ENCODE measurements around the gene RALGAPA2. TPM values are rescaled to one million over a fixed set of nuclear protein-coding genes. Genes with fewer than 3 reads are reported as not detected.

RALGAPA2 gene
- total RNA-seq, 1 experiment from 2014 or later, result 18.2 TPM

GRCh38 chr20:20390393-20390792 lies 322.1 kb downstream of the RALGAPA2 start:
- DNase-seq (ENCODE audit: low spot score) (no peak), ATAC-seq (no peak)
- Mint-ChIP-seq H3K27ac (no peak overlapping the region), H3K36me3 (0 out of 2 replicates have a peak, but pooled peaks cover 8% of the 10 kb centered on the region), H3K27me3 (ENCODE audit: low read depth) (no peaks in the 10 kb centered on the region), H3K4me1 (peaks cover 3% of the 10 kb centered on the region; the same call in 1 of the 2 replicates), H3K4me3 (no peak overlapping the region), H3K9me3 (no peaks in the 10 kb centered on the region)
- ChIA-PET CTCF (no interaction called here), POLR2A (no interaction called here)
- TF ChIP-seq, protein P1, sequence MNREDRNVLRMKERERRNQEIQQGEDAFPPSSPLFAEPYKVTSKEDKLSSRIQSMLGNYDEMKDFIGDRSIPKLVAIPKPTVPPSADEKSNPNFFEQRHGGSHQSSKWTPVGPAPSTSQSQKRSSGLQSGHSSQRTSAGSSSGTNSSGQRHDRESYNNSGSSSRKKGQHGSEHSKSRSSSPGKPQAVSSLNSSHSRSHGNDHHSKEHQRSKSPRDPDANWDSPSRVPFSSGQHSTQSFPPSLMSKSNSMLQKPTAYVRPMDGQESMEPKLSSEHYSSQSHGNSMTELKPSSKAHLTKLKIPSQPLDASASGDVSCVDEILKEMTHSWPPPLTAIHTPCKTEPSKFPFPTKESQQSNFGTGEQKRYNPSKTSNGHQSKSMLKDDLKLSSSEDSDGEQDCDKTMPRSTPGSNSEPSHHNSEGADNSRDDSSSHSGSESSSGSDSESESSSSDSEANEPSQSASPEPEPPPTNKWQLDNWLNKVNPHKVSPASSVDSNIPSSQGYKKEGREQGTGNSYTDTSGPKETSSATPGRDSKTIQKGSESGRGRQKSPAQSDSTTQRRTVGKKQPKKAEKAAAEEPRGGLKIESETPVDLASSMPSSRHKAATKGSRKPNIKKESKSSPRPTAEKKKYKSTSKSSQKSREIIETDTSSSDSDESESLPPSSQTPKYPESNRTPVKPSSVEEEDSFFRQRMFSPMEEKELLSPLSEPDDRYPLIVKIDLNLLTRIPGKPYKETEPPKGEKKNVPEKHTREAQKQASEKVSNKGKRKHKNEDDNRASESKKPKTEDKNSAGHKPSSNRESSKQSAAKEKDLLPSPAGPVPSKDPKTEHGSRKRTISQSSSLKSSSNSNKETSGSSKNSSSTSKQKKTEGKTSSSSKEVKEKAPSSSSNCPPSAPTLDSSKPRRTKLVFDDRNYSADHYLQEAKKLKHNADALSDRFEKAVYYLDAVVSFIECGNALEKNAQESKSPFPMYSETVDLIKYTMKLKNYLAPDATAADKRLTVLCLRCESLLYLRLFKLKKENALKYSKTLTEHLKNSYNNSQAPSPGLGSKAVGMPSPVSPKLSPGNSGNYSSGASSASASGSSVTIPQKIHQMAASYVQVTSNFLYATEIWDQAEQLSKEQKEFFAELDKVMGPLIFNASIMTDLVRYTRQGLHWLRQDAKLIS (CRISPR knock-in tag; IDR thresholded peaks at IDR 0.05; ENCODE audit: borderline replicate concordance), result no peak
- TF ChIP-seq ZNF219 (CRISPR knock-in tag; IDR thresholded peaks at IDR 0.05; ENCODE audit: borderline replicate concordance), result no peak
- TF ChIP-seq, protein P2, sequence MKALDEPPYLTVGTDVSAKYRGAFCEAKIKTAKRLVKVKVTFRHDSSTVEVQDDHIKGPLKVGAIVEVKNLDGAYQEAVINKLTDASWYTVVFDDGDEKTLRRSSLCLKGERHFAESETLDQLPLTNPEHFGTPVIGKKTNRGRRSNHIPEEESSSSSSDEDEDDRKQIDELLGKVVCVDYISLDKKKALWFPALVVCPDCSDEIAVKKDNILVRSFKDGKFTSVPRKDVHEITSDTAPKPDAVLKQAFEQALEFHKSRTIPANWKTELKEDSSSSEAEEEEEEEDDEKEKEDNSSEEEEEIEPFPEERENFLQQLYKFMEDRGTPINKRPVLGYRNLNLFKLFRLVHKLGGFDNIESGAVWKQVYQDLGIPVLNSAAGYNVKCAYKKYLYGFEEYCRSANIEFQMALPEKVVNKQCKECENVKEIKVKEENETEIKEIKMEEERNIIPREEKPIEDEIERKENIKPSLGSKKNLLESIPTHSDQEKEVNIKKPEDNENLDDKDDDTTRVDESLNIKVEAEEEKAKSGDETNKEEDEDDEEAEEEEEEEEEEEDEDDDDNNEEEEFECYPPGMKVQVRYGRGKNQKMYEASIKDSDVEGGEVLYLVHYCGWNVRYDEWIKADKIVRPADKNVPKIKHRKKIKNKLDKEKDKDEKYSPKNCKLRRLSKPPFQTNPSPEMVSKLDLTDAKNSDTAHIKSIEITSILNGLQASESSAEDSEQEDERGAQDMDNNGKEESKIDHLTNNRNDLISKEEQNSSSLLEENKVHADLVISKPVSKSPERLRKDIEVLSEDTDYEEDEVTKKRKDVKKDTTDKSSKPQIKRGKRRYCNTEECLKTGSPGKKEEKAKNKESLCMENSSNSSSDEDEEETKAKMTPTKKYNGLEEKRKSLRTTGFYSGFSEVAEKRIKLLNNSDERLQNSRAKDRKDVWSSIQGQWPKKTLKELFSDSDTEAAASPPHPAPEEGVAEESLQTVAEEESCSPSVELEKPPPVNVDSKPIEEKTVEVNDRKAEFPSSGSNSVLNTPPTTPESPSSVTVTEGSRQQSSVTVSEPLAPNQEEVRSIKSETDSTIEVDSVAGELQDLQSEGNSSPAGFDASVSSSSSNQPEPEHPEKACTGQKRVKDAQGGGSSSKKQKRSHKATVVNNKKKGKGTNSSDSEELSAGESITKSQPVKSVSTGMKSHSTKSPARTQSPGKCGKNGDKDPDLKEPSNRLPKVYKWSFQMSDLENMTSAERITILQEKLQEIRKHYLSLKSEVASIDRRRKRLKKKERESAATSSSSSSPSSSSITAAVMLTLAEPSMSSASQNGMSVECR (CRISPR knock-in tag; IDR thresholded peaks at IDR 0.05; ENCODE audit: borderline replicate concordance), result no peak
- TF ChIP-seq MLX (CRISPR knock-in tag; IDR thresholded peaks at IDR 0.05), result no peak
- TF ChIP-seq, protein P3, sequence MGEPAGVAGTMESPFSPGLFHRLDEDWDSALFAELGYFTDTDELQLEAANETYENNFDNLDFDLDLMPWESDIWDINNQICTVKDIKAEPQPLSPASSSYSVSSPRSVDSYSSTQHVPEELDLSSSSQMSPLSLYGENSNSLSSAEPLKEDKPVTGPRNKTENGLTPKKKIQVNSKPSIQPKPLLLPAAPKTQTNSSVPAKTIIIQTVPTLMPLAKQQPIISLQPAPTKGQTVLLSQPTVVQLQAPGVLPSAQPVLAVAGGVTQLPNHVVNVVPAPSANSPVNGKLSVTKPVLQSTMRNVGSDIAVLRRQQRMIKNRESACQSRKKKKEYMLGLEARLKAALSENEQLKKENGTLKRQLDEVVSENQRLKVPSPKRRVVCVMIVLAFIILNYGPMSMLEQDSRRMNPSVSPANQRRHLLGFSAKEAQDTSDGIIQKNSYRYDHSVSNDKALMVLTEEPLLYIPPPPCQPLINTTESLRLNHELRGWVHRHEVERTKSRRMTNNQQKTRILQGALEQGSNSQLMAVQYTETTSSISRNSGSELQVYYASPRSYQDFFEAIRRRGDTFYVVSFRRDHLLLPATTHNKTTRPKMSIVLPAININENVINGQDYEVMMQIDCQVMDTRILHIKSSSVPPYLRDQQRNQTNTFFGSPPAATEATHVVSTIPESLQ (CRISPR knock-in tag; IDR thresholded peaks at IDR 0.05), result no peak
- TF ChIP-seq, protein P4, sequence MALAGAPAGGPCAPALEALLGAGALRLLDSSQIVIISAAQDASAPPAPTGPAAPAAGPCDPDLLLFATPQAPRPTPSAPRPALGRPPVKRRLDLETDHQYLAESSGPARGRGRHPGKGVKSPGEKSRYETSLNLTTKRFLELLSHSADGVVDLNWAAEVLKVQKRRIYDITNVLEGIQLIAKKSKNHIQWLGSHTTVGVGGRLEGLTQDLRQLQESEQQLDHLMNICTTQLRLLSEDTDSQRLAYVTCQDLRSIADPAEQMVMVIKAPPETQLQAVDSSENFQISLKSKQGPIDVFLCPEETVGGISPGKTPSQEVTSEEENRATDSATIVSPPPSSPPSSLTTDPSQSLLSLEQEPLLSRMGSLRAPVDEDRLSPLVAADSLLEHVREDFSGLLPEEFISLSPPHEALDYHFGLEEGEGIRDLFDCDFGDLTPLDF (CRISPR knock-in tag; IDR thresholded peaks at IDR 0.05), result no peak
- no peak for TF ChIP-seq NFATC4 (CRISPR knock-in tag; IDR thresholded peaks at IDR 0.05)
- TF ChIP-seq ZNF121 (CRISPR knock-in tag; IDR thresholded peaks at IDR 0.05), result no peak
- TF ChIP-seq, protein P5, sequence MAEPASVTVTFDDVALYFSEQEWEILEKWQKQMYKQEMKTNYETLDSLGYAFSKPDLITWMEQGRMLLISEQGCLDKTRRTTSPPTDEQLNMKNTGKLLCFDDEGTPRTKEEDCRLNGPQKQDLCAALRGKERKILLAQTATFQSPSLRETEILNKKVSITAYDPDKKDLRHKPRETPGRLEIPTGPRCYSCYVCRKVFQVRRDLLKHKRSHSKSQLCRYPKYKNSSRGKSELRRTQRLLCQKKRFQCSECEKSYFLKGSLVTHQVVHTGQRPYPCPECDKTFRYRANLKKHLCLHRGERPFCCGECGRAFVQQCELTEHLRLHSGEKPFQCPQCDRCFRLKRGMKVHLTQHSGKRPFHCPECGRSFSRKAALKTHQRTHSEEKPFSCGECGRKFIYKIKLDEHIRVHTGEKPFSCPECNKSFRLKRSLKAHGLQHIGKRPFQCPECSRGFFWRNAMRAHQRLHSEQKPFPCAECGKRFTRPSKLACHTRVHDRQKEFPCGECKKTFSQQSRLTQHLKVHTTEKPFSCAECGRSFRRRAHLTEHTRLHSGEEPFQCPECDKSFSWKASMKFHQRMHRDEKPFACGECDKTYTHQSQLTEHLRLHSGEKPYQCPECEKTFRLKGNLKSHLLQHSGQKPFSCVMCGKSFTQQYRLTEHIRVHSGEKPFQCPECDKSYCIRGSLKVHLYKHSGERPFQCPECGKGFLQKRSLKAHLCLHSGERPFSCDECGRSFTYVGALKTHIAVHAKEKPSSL (CRISPR knock-in tag; conservative IDR thresholded peaks at IDR 0.05), result no peak
- TF ChIP-seq OVOL2 (CRISPR knock-in tag; IDR thresholded peaks at IDR 0.05; ENCODE audit: borderline replicate concordance), result no peak
- no peak for TF ChIP-seq CTCF (IDR thresholded peaks at IDR 0.05)
